Stomach smooth muscle (tissue), 2 donors: ENCODE measurements around the gene STARD6.
"Not testable (repeated sequence)": the region's sequence is repeated elsewhere in the genome, so short reads cannot be mapped to it uniquely, and the experiment has no call there.

Experiments
- H3K27ac ChIP-seq: one replicate; pipeline ENCODE4 v1.7.0; 2013; ENCODE audit warnings: mild to moderate bottlenecking, low read length, inconsistent platforms
- H3K27me3 ChIP-seq, 2 donors: one replicate each; pipeline ENCODE4 v1.7.0; 2013; ENCODE audit warnings: low read length in 2 of 2; ENCODE audit not compliant: insufficient read depth in 2 of 2, control insufficient read depth in 1 of 2
- H3K36me3 ChIP-seq, 2 donors: one replicate each; pipeline ENCODE4 v1.7.0; 2013; ENCODE audit warnings: low read length in 2 of 2; ENCODE audit not compliant: control insufficient read depth in 2 of 2, insufficient read depth in 2 of 2
- H3K4me1 ChIP-seq: one replicate; pipeline ENCODE4 v1.7.0; 2013; ENCODE audit warnings: low read length; ENCODE audit not compliant: control insufficient read depth, insufficient read depth
- H3K4me3 ChIP-seq, 2 donors: one replicate each; pipeline ENCODE4 v1.7.0; 2013; ENCODE audit warnings: low read length in 2 of 2
- H3K9ac ChIP-seq, 2 donors: one replicate each; pipeline ENCODE4 v1.7.0; 2013; ENCODE audit warnings: low read length in 2 of 2, mild to moderate bottlenecking in 1 of 2
- H3K9me3 ChIP-seq, 2 donors: one replicate each; pipeline ENCODE4 v1.7.0; 2013; ENCODE audit warnings: low read length in 2 of 2; ENCODE audit not compliant: control insufficient read depth in 2 of 2
- donor health status: healthy.
- donor health status: Pancreatic carcinoma.

STARD6 gene

GRCh38 chr18:54338230-54338629 is 19.4 kb downstream of the STARD6 start:
- Histone ChIP-seq H3K9me3 (peaks cover 0 to 2% of the 10 kb centered on the region in 2 donors), H3K9ac (no peak overlapping the region), H3K27me3 (no peaks in the 10 kb centered on the region), H3K4me3 (no peak overlapping the region), H3K4me1 (no peaks in the 10 kb centered on the region), H3K27ac (no peak overlapping the region), H3K36me3 (no peaks in the 10 kb centered on the region)

GRCh38 chr18:54335638-54336173 is 22.0 kb downstream of the STARD6 start:
- Histone ChIP-seq H3K9me3 (peaks cover 0 to 2% of the 10 kb centered on the region in 2 donors), H3K27me3 (no peaks in the 10 kb centered on the region), H3K36me3 (no peaks in the 10 kb centered on the region), H3K27ac (no peak overlapping the region), H3K9ac (no peak overlapping the region), H3K4me3 (no peak overlapping the region), H3K4me1 (no peaks in the 10 kb centered on the region)

- H3K27me3 ChIP-seq = no peaks in the 10 kb centered on the region
- H3K4me3 ChIP-seq = no peak overlapping the region
- H3K9ac ChIP-seq = no peak overlapping the region
- no peaks in the 10 kb centered on the region for H3K9me3 ChIP-seq
- no peaks in the 10 kb centered on the region for H3K36me3 ChIP-seq
- H3K27ac ChIP-seq = no peak overlapping the region
- H3K4me1 ChIP-seq = no peaks in the 10 kb centered on the region
These were observed 26.7 kb downstream of the STARD6 start for GRCh38 chr18:54330768-54331548.

DNA sequence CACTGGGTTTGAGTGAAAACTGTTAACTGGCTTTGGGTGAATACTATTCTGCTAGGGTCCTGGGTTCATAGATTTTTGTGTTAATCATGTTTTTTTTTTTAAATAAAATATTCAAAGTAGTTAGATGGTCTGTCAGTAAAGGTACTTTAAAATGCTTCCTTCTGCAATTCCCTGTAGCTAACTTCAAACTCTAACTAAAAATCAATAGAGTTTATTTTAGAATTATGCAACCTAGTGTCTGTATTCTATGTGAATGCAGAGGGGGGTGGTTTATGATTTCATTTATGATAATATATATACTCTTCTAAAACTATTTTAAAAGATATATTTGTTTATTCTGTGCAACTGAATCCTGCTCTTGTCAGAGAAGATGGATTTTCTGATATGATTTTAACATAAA is 27.9 kb downstream of the STARD6 start:
- H3K27me3 ChIP-seq = no peaks in the 10 kb centered on the region
- no peak overlapping the region for H3K27ac ChIP-seq
- H3K9me3 ChIP-seq = no peaks in the 10 kb centered on the region
- H3K4me1 ChIP-seq = no peaks in the 10 kb centered on the region
- no peaks in the 10 kb centered on the region for H3K36me3 ChIP-seq
- H3K9ac ChIP-seq = no peak overlapping the region
- H3K4me3 ChIP-seq = no peak overlapping the region

DNA sequence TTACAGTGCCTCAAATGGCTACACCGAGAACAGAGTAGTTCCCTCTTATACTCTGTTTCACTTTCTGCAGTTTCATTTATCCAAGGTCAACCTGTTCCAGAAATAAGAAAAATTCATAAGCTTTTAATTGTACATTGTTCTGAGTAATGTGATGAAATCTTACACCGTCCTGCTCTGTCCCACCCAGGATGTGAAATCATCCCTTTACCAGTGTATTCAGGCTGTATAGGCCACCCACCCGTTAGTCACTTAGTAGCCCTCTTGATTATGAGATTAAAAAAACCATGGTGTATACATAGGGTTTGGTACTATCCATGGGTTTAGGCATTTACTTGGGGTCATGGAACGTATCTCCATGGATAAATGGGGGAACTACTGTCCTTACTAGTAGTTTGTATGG is 29.8 kb downstream of the STARD6 start:
- Histone ChIP-seq H3K9me3 (no peaks in the 10 kb centered on the region), H3K4me1 (no peaks in the 10 kb centered on the region), H3K27me3 (no peaks in the 10 kb centered on the region), H3K27ac (no peak overlapping the region), H3K4me3 (no peak overlapping the region), H3K36me3 (no peaks in the 10 kb centered on the region), H3K9ac (no peak overlapping the region)

- H3K9ac ChIP-seq = no peak overlapping the region
- no peaks in the 10 kb centered on the region for H3K27me3 ChIP-seq
- H3K27ac ChIP-seq = no peak overlapping the region
- no peak overlapping the region for H3K4me3 ChIP-seq
- H3K9me3 ChIP-seq = no peaks in the 10 kb centered on the region
- H3K4me1 ChIP-seq = no peaks in the 10 kb centered on the region
- H3K36me3 ChIP-seq = no peaks in the 10 kb centered on the region
These were observed 33.7 kb downstream of the STARD6 start for GRCh38 chr18:54323970-54324369.

GRCh38 chr18:54323561-54323960 is 34.1 kb downstream of the STARD6 start:
- H3K9me3 ChIP-seq = no peaks in the 10 kb centered on the region
- H3K36me3 ChIP-seq = no peaks in the 10 kb centered on the region
- no peaks in the 10 kb centered on the region for H3K27me3 ChIP-seq
- no peak overlapping the region for H3K27ac ChIP-seq
- no peaks in the 10 kb centered on the region for H3K4me1 ChIP-seq
- no peak overlapping the region for H3K4me3 ChIP-seq
- no peak overlapping the region for H3K9ac ChIP-seq

GRCh38 chr18:54316071-54316820 is 41.4 kb downstream of the STARD6 start:
- H3K27me3 ChIP-seq = no peaks in the 10 kb centered on the region
- no peak overlapping the region for H3K27ac ChIP-seq
- H3K4me1 ChIP-seq = no peaks in the 10 kb centered on the region
- H3K36me3 ChIP-seq = no peaks in the 10 kb centered on the region
- H3K9ac ChIP-seq = no peak overlapping the region
- H3K9me3 ChIP-seq = no peaks in the 10 kb centered on the region
- no peak overlapping the region for H3K4me3 ChIP-seq

- not testable (repeated sequence) for H3K27ac ChIP-seq, H3K9ac ChIP-seq, H3K36me3 ChIP-seq, H3K27me3 ChIP-seq, H3K4me3 ChIP-seq, H3K9me3 ChIP-seq, H3K4me1 ChIP-seq
These were observed 48.1 kb downstream of the STARD6 start for GRCh38 chr18:54309564-54309963.

GRCh38 chr18:54303408-54303807 is 54.2 kb downstream of the STARD6 start:
- Histone ChIP-seq H3K4me3 (no peak overlapping the region), H3K4me1 (no peaks in the 10 kb centered on the region), H3K9ac (no peak overlapping the region), H3K27me3 (no peaks in the 10 kb centered on the region), H3K9me3 (no peaks in the 10 kb centered on the region), H3K27ac (no peak overlapping the region), H3K36me3 (no peaks in the 10 kb centered on the region)

DNA sequence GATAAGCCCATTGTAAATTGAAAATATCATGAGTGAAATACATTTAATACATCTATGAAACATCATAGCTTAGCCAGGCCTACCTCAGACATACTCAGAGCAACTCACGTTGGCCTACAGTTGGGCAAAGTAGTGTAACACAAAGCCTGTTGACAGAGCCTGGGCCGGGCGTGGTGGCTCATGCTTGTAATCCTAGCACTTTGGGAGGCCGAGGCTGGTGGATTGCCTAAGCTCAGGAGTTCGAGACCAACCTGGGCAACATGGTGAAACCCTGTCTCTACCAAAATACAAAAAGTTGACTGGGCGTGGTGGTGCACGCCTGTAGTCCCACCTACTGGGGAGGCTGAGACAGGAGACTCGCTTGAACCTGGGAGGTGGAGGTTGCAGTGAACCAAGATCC is 58.7 kb downstream of the STARD6 start:
- H3K9ac ChIP-seq, H3K9me3 ChIP-seq, H3K4me1 ChIP-seq, H3K4me3 ChIP-seq, H3K27me3 ChIP-seq, H3K36me3 ChIP-seq, H3K27ac ChIP-seq: not testable (repeated sequence)
